ENCODE data around the gene PAPPA2.

The PAPPA2 gene

GRCh38 chr1:176773038-176773437, 310.1 kb downstream of the PAPPA2 start:
- DNase-seq, result no peak

GRCh38 chr1:176774224-176774623, 311.2 kb downstream of the PAPPA2 start:
- no peak for DNase-seq

GRCh38 chr1:176775378-176775777, 312.4 kb downstream of the PAPPA2 start:
- DNase-seq, result no peak

GRCh38 chr1:176775996-176776395, 313.0 kb downstream of the PAPPA2 start:
- no peak for DNase-seq

- no peak for DNase-seq
These were observed 315.1 kb downstream of the PAPPA2 start for GRCh38 chr1:176778056-176778455.

- DNase-seq, result no peak
These were observed 317.0 kb downstream of the PAPPA2 start for GRCh38 chr1:176779992-176780328.

GRCh38 chr1:176783309-176783708, 320.3 kb downstream of the PAPPA2 start:
- no peak for DNase-seq

- no peak for DNase-seq
These were observed 322.1 kb downstream of the PAPPA2 start for GRCh38 chr1:176785056-176785455.

- no peak for DNase-seq
These were observed 322.8 kb downstream of the PAPPA2 start for GRCh38 chr1:176785791-176786190.

GRCh38 chr1:176786274-176786673, 323.3 kb downstream of the PAPPA2 start:
- no peak for DNase-seq

- DNase-seq, result no peak
These were observed 326.7 kb downstream of the PAPPA2 start for GRCh38 chr1:176789571-176790090.

GRCh38 chr1:176790786-176791185, 327.8 kb downstream of the PAPPA2 start:
- DNase-seq, result no peak

GRCh38 chr1:176791906-176792305, 328.9 kb downstream of the PAPPA2 start:
- DNase-seq, result no peak

GRCh38 chr1:176794897-176795508, 332.0 kb downstream of the PAPPA2 start:
- DNase-seq, result no peak

- DNase-seq, result no peak
These were observed 333.0 kb downstream of the PAPPA2 start for GRCh38 chr1:176795929-176796328.

- DNase-seq, result no peak
These were observed 333.6 kb downstream of the PAPPA2 start for GRCh38 chr1:176796583-176796982.

GRCh38 chr1:176799327-176799726, 336.4 kb downstream of the PAPPA2 start:
- DNase-seq, result no peak

GRCh38 chr1:176800978-176801513, 338.1 kb downstream of the PAPPA2 start:
- DNase-seq, result no peak

GRCh38 chr1:176801514-176802020, 338.6 kb downstream of the PAPPA2 start:
- no peak for DNase-seq

- no peak for DNase-seq
These were observed 339.3 kb downstream of the PAPPA2 start for GRCh38 chr1:176802316-176802715.

GRCh38 chr1:176803042-176803441, 340.1 kb downstream of the PAPPA2 start:
- DNase-seq, result no peak

GRCh38 chr1:176803596-176803995, 340.6 kb downstream of the PAPPA2 start:
- no peak for DNase-seq

- DNase-seq, result no peak
These were observed 346.3 kb downstream of the PAPPA2 start for GRCh38 chr1:176809292-176809691.

- no peak for DNase-seq
These were observed 348.7 kb downstream of the PAPPA2 start for GRCh38 chr1:176811511-176812288.

Measured in NCI-H146 (cell line).